EL (cell line): ENCODE measurements around the gene EIF3I.

Experiments used
- DNase-seq: peaks from one replicate; pipeline ENCODE4 v3.0.0-alpha.2; 2016

Gene EIF3I

DNA sequence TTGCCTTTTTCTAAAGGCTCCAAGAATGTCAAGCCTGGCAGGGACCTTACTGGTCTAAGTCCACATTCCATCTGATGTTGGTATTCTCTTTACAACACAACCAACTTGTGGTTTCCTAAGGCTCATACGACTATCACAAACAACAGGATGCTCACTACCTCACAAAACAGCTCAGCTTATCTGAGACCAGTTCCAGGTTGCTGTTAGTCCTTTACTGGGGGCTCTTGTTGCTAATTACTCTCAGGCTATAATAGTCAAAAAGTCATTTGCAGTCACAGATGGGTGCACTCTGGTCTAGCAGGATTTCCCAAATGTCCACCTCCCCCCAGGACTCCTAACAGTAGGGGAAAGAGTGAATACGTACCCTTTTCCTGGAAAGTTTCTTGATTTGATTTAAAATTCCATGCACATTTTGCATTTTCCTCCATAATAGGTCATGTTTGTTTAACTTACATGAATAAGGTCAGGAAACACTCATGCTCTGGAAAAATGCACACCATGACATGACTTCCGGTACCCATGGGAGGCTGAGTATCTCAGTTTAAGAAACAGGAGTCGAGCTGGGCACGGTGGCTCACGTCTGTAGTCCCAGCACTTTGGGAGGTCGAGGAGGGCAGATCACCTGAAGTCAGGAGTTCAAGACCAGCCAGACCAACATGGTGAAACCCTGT, 44.8 kb downstream of the EIF3I start:
- peak; percentile 73 for DNase-seq

DNA sequence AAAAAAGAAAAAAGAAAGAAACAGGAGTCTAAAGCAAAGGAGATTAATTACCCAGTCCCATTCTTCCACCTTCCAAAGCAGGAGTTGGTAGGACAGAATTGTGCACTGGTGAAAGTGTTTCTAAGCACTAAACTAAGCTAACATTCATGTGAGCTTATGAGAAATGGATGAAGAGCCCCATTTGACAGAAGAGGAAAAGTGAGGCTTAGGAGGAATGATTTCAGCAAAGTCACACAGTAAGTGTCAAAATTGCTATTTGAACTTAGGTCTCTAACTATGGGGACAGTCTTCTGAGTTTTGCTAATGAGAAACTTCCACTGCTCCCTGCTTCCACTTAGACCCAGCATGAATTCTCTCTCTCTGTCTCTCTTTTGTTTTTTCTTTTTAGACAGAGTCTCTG, 47.5 kb downstream of the EIF3I start:
- no peak for DNase-seq

DNA sequence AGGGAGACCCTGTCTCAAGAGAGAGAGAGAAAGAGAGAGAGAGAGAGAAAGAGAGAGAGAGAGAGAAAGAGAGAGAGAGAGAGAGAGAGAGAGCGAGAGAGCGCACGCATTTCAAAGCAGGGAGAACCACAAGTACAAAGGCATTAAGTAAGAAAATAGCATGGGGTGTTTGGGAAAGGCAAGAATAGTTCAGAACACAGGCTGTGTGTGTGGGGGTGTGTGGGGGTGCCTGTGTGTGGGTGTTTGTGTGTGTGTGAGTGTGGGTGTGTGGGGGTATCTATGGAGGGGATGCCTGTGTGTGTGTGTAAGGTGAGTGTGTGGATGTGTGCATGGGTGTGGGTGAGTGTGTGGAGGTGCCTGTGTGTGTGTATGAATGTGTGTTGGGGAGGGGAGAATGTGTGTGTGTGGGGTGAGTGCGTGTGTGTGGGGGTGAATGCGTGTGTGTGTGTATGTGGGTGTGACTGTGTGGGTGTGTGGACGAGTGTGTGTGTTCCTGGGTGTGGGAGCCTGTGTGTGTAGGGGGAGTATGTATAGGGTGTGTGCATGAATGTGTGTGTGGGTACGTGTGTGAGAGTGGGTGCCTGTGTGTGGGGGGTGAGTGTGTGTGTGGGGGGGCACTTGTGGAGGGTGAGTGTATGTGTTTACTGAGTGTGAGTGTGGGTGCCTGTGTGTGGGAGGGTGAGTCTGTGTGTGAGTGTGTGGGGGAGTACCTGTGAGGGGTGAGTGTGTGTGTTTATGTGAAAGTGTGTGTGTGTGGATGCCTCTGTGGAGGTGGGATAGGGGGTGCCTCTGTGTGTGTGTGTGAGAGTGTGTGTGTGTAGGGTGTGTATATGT, 50.6 kb downstream of the EIF3I start:
- no peak for DNase-seq

DNA sequence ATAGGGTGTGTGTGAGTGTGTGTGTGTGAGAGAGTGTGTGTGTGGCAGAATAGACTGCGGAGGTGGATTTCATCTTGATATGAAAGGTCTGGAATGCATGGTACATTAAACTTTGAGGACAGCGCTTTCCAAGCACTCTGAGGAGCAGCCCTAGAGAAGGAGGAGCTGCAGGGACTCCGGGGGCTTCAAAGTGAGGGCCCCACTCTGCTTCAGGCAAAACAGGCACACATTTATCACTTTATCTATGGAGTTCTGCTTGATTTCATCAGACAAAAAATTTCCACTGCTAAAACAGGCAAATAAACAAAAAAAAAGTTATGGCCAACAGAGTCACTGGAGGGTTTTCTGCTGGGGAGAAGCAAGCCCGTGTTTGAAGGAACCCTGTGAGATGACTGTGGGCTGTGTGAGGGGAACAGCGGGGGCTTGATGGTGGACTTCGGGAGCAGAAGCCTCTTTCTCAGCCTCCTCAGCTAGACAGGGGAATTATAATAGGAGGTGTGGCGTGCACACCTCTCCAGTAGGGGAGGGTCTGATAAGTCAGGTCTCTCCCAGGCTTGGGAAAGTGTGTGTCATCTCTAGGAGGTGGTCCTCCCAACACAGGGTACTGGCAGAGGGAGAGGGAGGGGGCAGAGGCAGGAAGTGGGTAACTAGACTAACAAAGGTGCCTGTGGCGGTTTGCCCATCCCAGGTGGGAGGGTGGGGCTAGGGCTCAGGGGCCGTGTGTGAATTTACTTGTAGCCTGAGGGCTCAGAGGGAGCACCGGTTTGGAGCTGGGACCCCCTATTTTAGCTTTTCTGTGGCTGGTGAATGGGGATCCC, 51.4 kb downstream of the EIF3I start:
- DNase-seq, result no peak

DNA sequence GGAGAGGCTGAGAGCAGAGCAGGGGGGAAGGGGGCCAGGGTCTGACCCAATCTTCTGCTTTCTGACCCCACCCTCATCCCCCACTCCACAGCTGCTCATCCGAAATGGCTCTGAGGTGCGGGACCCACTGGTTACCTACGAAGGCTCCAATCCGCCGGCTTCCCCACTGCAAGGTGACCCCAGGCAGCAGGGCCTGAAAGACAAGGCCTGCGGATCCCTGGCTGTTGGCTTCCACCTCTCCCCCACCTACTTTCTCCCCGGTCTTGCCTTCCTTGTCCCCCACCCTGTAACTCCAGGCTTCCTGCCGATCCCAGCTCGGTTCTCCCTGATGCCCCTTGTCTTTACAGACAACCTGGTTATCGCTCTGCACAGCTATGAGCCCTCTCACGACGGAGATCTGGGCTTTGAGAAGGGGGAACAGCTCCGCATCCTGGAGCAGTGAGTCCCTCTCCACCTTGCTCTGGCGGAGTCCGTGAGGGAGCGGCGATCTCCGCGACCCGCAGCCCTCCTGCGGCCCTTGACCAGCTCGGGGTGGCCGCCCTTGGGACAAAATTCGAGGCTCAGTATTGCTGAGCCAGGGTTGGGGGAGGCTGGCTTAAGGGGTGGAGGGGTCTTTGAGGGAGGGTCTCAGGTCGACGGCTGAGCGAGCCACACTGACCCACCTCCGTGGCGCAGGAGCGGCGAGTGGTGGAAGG, 52.6 kb downstream of the EIF3I start:
- DNase-seq, result no peak

DNA sequence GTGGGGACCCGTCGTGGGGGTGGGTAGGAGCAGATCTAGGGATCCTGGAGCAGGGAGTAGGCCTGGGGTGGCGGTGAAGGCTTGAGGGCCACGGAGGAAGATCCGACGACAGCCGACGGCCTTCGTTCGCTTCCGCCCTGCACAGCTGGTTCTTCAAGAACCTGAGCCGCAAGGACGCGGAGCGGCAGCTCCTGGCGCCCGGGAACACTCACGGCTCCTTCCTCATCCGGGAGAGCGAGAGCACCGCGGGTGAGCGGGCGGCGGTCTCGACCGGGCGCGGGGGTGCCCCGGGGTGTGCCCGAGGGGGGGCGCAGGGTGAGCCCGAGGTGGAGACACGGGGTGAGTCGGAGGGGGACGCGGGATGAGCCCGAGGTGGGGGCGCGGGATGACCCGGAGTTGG, 53.2 kb downstream of the EIF3I start:
- DNase-seq, result no peak

DNA sequence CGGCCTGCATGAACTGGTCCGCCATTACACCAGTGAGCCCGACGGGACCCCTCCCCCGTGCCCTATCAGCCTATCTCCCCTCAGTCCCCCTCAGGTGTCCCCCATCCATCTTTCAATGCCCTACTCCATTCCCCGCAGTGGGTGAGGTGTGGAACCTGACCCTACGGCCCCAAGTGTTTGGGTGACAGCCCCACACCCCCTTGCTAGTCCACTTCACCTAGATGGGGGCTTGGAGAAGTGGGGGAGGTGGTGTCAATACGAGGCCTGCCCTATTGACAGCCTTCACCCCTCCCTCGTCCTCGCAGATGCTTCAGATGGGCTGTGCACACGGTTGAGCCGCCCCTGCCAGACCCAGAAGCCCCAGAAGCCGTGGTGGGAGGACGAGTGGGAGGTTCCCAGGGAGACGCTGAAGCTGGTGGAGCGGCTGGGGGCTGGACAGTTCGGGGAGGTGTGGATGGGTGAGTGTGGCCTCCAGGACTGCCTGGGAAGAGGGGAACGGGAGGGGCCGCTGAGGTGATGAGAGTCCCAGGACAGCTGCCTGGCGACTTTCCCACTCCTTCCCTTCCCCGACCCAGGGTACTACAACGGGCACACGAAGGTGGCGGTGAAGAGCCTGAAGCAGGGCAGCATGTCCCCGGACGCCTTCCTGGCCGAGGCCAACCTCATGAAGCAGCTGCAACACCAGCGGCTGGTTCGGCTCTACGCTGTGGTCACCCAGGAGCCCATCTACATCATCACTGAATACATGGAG, 54.0 kb downstream of the EIF3I start:
- DNase-seq, result no peak
